ENCODE measurements around the gene FYN.

DNA sequence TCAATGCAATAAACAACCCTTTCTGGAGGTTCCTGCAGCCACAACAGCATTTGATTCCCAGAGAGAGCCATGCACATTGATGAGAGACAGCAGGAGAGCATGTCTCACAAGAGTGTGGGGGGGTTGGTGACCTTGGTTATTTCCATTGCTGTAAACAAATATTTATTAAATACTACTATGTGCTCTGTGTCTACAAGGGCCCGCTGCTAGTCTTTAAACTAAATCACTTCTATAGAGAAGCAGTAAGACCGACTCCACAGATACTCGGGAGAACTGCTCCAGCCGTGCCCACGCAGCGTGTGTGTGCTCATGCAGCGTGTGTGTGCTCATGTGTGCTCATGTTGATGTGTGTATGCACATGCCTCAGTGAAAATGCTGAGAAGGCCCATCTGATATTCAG is 184.9 kb downstream of the FYN start:
- TF ChIP-seq, protein P1, sequence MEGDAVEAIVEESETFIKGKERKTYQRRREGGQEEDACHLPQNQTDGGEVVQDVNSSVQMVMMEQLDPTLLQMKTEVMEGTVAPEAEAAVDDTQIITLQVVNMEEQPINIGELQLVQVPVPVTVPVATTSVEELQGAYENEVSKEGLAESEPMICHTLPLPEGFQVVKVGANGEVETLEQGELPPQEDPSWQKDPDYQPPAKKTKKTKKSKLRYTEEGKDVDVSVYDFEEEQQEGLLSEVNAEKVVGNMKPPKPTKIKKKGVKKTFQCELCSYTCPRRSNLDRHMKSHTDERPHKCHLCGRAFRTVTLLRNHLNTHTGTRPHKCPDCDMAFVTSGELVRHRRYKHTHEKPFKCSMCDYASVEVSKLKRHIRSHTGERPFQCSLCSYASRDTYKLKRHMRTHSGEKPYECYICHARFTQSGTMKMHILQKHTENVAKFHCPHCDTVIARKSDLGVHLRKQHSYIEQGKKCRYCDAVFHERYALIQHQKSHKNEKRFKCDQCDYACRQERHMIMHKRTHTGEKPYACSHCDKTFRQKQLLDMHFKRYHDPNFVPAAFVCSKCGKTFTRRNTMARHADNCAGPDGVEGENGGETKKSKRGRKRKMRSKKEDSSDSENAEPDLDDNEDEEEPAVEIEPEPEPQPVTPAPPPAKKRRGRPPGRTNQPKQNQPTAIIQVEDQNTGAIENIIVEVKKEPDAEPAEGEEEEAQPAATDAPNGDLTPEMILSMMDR (IDR thresholded peaks at IDR 0.05), result no peak
- no peak for TF ChIP-seq POLR2A (IDR thresholded peaks at IDR 0.05)
